Activated CD4-positive, alpha-beta T cell treated with anti-CD3 and anti-CD28 coated beads, Interleukin-2, amount 10 ng/mL, durations not matched to agents 24 days and 14 days (primary cell): ENCODE results near the gene CCL8. TPM values are rescaled to one million over a fixed set of nuclear protein-coding genes. Genes with fewer than 3 reads are reported as not detected.

Source experiments
- DNase-seq: peaks from one replicate; pipeline ENCODE4 v3.0.0; 2022
- H3K27ac Mint-ChIP-seq: one replicate; pipeline ENCODE4 v1.8.0; 2022; ENCODE audit warnings: mild to moderate bottlenecking, mixed read lengths
- H3K27me3 Mint-ChIP-seq: one replicate; pipeline ENCODE4 v1.8.0; 2022; ENCODE audit warnings: mixed read lengths
- H3K36me3 Mint-ChIP-seq: one replicate; pipeline ENCODE4 v1.8.0; 2022; ENCODE audit warnings: low read depth, mild to moderate bottlenecking, mixed read lengths
- H3K4me1 Mint-ChIP-seq: one replicate; pipeline ENCODE4 v1.8.0; 2021; ENCODE audit warnings: mixed read lengths
- H3K4me3 Mint-ChIP-seq: one replicate; pipeline ENCODE4 v1.8.0; 2022; ENCODE audit warnings: mild to moderate bottlenecking, moderate library complexity, mixed read lengths
- H3K9me3 Mint-ChIP-seq: one replicate; pipeline ENCODE4 v1.8.0; 2021; ENCODE audit warnings: mixed read lengths
- intact Hi-C: fragments of 100-400 bp; cut with micrococcal nuclease; formaldehyde crosslinking; loops from one replicate; pipeline ENCODE4 v1.15.1; 2023
- total RNA-seq: library from RNA; stranded (reverse); gene quantifications from 2 replicates; pipeline ENCODE4 v1.2.3, GENCODE V29; 2022

The CCL8 gene
- total RNA-seq, 1 donor from 2014 or later = not detected

DNA sequence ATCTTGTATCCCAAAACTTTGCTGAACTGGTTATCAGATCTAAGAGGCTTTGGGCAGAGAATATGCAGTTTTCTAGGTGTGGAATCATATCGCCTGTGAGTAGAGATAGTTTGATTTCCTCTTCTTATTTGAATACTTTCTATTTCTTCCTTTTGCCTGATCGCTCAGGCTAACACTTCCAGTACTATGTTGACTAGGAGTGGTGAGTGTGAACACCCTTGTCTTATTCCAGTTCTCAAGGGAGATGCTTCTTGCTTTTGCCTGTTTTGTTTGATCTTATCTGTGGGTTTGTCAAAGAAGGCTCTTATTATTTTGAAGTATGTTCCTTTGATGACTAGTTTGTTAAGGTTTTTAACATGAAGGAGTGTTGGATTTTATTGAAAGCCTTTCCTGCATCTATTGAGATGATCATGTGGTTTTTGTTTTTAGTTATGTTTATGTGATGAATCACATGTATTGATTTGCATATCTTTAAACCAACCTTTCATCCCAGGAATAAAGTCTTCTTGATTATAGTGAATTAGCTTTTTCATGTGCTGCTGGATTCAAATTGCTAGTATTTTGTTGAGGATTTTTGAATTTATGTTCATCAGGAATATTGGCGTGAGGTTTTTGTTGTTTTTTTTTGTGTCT lies 20.0 kb downstream of the CCL8 start:
- Mint-ChIP-seq H3K4me1 (no peaks in the 10 kb centered on the region), H3K27me3 (peaks cover 45% of the 10 kb centered on the region), H3K27ac (no peak overlapping the region), H3K36me3 (no peaks in the 10 kb centered on the region), H3K9me3 (no peaks in the 10 kb centered on the region), H3K4me3 (no peak overlapping the region)
- no peak for DNase-seq
- intact Hi-C loops = no loop called here

GRCh38 chr17:34341916-34342315 lies 22.7 kb downstream of the CCL8 start:
- intact Hi-C loops = no loop called here
- Mint-ChIP-seq H3K4me1 (no peaks in the 10 kb centered on the region), H3K27ac (no peak overlapping the region), H3K9me3 (no peaks in the 10 kb centered on the region), H3K36me3 (no peaks in the 10 kb centered on the region), H3K4me3 (no peak overlapping the region), H3K27me3 (peaks cover 49% of the 10 kb centered on the region)
- no peak for DNase-seq

DNA sequence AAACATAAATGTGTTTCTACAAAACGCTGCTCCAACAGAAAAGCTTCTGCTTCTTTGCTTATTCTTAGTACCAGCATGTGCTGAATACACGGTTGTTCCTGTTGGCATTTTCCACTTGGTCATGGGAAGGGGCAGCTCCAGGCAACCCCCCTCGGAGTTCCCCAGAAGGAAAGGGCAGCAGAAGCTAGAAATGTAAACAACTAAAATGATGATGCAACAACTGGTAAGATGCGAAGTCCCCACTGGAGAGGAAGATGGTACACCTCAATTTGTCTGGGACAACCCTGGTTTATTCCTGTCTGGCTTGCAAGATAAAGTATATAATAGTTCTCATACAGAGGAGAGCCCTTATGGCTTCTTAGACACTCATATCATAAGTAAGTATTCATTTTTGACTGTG lies 27.8 kb downstream of the CCL8 start:
- H3K4me3 Mint-ChIP-seq = no peak overlapping the region
- intact Hi-C loops = no loop called here

DNA sequence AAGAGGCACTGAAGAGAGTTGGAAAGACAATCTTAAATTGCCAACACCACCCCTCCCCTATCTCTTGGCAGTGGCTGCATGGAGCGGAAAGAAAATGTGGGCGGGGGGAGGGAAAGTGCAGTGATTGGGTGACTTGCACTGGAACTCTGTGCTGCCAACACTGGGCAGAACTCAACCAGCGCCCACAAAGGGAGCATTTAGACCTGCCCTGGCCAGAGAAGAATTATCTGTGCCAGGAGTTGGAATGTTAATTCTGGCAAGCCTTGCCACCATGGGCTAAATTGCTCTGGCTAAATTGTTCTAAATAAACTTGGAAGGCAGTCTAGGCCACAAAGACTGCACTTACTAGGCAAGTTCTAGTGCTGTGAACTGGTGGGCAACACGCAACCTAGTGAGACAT lies 30.5 kb downstream of the CCL8 start:
- no peaks in the 10 kb centered on the region for H3K4me1 Mint-ChIP-seq
- DNase-seq = no peak
- no peaks in the 10 kb centered on the region for H3K36me3 Mint-ChIP-seq
- no peak overlapping the region for H3K4me3 Mint-ChIP-seq
- H3K9me3 Mint-ChIP-seq = no peaks in the 10 kb centered on the region
- intact Hi-C loops = no loop called here
- no peak overlapping the region for H3K27ac Mint-ChIP-seq
- H3K27me3 Mint-ChIP-seq = peaks cover 60% of the 10 kb centered on the region

More for the DNA sequence above, 27.8 kb downstream of the CCL8 start:
- no peaks in the 10 kb centered on the region for H3K4me1 Mint-ChIP-seq
- no peak for DNase-seq
- no peaks in the 10 kb centered on the region for H3K9me3 Mint-ChIP-seq
- H3K27ac Mint-ChIP-seq = no peak overlapping the region
- peaks cover 59% of the 10 kb centered on the region for H3K27me3 Mint-ChIP-seq
- H3K36me3 Mint-ChIP-seq = no peaks in the 10 kb centered on the region

DNA sequence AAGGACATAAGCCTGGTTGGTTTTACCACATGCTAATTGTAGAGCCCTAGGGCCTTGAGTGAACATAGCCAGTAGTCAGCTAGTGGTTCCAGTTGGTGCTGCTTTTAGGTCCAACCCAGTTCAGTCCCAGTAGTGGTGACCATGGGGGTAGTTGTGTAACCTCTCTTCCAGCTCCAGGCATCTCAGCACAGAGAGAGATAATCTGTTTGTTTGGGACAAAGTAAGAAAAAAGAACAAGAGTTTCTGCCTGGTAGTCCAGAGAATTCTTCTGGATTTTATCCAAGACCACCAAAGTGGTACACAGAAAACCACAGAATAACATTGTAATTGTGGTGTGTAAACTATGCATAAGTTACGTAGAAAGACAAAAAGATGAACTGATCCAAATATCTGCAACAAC lies 31.9 kb downstream of the CCL8 start:
- Mint-ChIP-seq H3K9me3 (no peaks in the 10 kb centered on the region), H3K27me3 (peaks cover 59% of the 10 kb centered on the region), H3K36me3 (no peaks in the 10 kb centered on the region), H3K27ac (no peak overlapping the region), H3K4me3 (no peak overlapping the region), H3K4me1 (no peaks in the 10 kb centered on the region)
- no peak for DNase-seq
- intact Hi-C loops = no loop called here

DNA sequence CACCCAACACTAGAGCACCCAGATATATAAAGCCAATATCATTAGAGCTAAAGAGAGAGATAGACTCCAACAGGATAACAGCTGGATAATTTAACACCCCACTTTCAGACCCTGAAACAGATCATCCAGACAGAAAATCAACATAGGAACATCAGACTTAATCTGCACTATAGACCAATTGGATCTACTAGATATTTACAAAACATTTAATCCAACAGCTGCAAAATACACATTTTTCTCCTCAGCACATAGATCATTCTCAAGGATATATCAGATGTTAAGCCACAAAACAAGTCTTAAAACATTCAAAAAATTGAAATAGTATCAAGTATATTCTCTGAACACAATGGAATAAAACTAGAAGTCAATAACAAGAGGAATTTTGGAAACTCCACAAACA lies 33.0 kb downstream of the CCL8 start:
- H3K27me3 Mint-ChIP-seq = peaks cover 58% of the 10 kb centered on the region
- H3K4me1 Mint-ChIP-seq = no peaks in the 10 kb centered on the region
- no peak overlapping the region for H3K27ac Mint-ChIP-seq
- H3K9me3 Mint-ChIP-seq = no peaks in the 10 kb centered on the region
- no peak overlapping the region for H3K4me3 Mint-ChIP-seq
- H3K36me3 Mint-ChIP-seq = no peaks in the 10 kb centered on the region
- DNase-seq = no peak
- intact Hi-C loops = no loop called here

- no peaks in the 10 kb centered on the region for H3K36me3 Mint-ChIP-seq
- H3K27me3 Mint-ChIP-seq = peaks cover 49% of the 10 kb centered on the region
- H3K27ac Mint-ChIP-seq = no peak overlapping the region
- H3K9me3 Mint-ChIP-seq = no peaks in the 10 kb centered on the region
- H3K4me1 Mint-ChIP-seq = no peaks in the 10 kb centered on the region
- no peak overlapping the region for H3K4me3 Mint-ChIP-seq
- intact Hi-C loops = no loop called here
- no peak for DNase-seq
Measured at GRCh38 chr17:34354637-34355036, 35.4 kb downstream of the CCL8 start.

- Mint-ChIP-seq H3K27ac (no peak within 1 kb of the TSS), H3K4me3 (no peak within 1 kb of the TSS)
Measured at GRCh38 chr17:34356194-34356593, 37.0 kb downstream of the CCL8 start, which contains the start of gene CCL13. TSS of gene CCL13 (plus strand) at chr17:34356480. CDS start at chr17:34356527, 47 bp downstream.

GRCh38 chr17:34357398-34357797 lies 38.2 kb downstream of the CCL8 start:
- Mint-ChIP-seq H3K9me3 (no peaks in the 10 kb centered on the region), H3K36me3 (no peaks in the 10 kb centered on the region), H3K27ac (no peak overlapping the region), H3K4me3 (no peak overlapping the region), H3K27me3 (peaks cover 39% of the 10 kb centered on the region), H3K4me1 (peaks cover 8% of the 10 kb centered on the region)
- intact Hi-C loops = no loop called here
- peak; percentile 17 for DNase-seq

More at GRCh38 chr17:34356194-34356593, 37.0 kb downstream of the CCL8 start, which contains the start of gene CCL13:
- no peaks in the 10 kb centered on the region for H3K36me3 Mint-ChIP-seq
- H3K9me3 Mint-ChIP-seq = no peaks in the 10 kb centered on the region
- intact Hi-C loops = no loop called here
- peaks cover 48% of the 10 kb centered on the region for H3K27me3 Mint-ChIP-seq
- H3K4me1 Mint-ChIP-seq = peaks cover 6% of the 10 kb centered on the region
- DNase-seq = peak; percentile 28

DNA sequence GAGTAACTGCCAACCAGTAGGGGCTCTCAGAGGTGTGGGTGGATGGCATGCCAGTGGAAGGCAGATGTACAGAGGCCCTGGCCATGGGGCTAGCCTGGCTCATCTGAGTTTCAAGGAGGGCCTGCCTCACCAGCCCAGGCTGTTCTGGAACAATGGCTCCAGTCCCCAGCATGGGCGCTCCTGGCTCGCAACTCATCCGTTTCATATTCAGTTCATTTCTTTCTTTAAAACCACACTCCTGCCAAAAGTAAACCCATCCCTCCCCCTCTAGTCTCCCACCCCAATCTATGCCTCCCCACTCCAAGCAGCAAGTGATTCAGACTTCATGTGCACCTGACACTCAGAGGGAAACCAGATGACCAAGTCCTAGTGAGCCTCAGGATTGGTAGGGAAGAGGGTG lies 39.4 kb downstream of the CCL8 start:
- H3K4me3 Mint-ChIP-seq = no peak overlapping the region
- H3K27me3 Mint-ChIP-seq = peaks cover 32% of the 10 kb centered on the region
- DNase-seq = peak; percentile 49
- intact Hi-C loops = no loop called here
- no peaks in the 10 kb centered on the region for H3K9me3 Mint-ChIP-seq
- no peak overlapping the region for H3K27ac Mint-ChIP-seq
- peaks cover 18% of the 10 kb centered on the region for H3K4me1 Mint-ChIP-seq
- no peaks in the 10 kb centered on the region for H3K36me3 Mint-ChIP-seq

- peak overlapping the region; percentile 18 for H3K4me3 Mint-ChIP-seq
- peak; percentile 56 for DNase-seq
- H3K27ac Mint-ChIP-seq = no peak overlapping the region
- peaks cover 29% of the 10 kb centered on the region for H3K27me3 Mint-ChIP-seq
- no peaks in the 10 kb centered on the region for H3K9me3 Mint-ChIP-seq
- H3K36me3 Mint-ChIP-seq = no peaks in the 10 kb centered on the region
- peaks cover 36% of the 10 kb centered on the region for H3K4me1 Mint-ChIP-seq
- intact Hi-C loops = loop anchor here (1.0 to 5.0 kb wide), 4 partner anchors 16 to 189 kb away; no protein-coding TSS in a partner anchor
Measured at GRCh38 chr17:34360601-34361270, 41.5 kb downstream of the CCL8 start.

- peak overlapping the region; percentile 6 for H3K27ac Mint-ChIP-seq
Measured at GRCh38 chr17:34361478-34362061, 42.3 kb downstream of the CCL8 start.

DNA sequence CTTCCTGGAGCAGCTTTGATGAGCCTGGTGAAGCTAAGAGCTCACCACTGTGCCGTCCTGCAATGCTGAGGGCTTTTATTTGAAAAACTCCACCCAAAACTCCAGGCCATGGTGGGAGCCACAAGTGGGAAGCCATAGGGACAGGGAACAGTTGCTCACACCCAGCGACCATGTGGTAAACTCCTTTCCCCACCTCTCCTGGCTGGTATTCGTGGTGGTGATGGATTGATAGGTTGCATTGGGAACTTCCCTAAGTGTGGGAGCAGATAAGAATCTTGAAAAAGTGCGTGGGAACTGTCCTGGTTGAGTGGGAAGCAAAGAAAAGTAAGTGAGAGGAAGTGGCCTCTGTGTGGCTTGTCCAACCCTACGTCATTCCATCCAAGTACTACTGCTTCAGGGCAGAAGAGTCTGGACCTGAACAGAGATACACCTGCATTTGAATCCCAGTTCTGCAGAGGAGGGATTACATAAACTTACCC lies 44.0 kb downstream of the CCL8 start, which contains the start of gene CCL1:
TSS of gene CCL1 (minus strand) at position 51 of the 479 bp plus-strand sequence. CDS start 72 bp downstream, outside the sequence.
- Mint-ChIP-seq H3K9me3 (no peaks in the 10 kb centered on the region), H3K36me3 (no peaks in the 10 kb centered on the region), H3K4me3 (peak within 1 kb of the TSS; percentile 56), H3K27me3 (peaks cover 23% of the 10 kb centered on the region), H3K4me1 (peaks cover 53% of the 10 kb centered on the region), H3K27ac (peak within 1 kb of the TSS; percentile 75)
- peak; percentile 48 for DNase-seq
- intact Hi-C loops = loop anchor here (5.0 kb wide), 1 partner anchor 56 kb away; no protein-coding TSS in a partner anchor

More at GRCh38 chr17:34361478-34362061, 42.3 kb downstream of the CCL8 start:
- Mint-ChIP-seq H3K36me3 (no peaks in the 10 kb centered on the region), H3K4me3 (peak overlapping the region; percentile 56), H3K4me1 (peaks cover 44% of the 10 kb centered on the region), H3K9me3 (no peaks in the 10 kb centered on the region), H3K27me3 (peaks cover 22% of the 10 kb centered on the region)
- peak; percentile 95 for DNase-seq
- intact Hi-C loops = loop anchor here (1.0 to 5.0 kb wide), 4 partner anchors 15 to 190 kb away; no protein-coding TSS in a partner anchor

DNA sequence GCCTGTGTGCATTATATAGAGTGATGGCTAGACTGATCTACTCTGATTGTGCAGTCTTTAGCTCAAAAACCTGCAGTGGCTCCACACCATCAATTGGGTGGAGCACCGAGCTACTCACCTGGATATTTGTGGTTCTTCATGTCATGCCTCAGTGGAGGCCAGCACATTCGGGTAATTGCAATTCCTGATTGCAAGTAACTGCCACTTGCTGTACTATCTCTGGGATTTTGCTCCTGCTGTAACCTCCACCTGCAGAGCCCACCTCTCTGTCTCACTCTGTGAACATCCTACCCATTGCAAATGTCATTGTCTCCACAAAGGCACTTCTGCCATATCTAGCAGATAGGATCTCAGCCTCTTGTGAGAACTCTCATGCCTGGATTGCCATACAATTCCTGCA lies 45.5 kb downstream of the CCL8 start:
- no peak overlapping the region for H3K27ac Mint-ChIP-seq
- H3K9me3 Mint-ChIP-seq = no peaks in the 10 kb centered on the region
- H3K4me3 Mint-ChIP-seq = peak overlapping the region; percentile 15
- peaks cover 57% of the 10 kb centered on the region for H3K4me1 Mint-ChIP-seq
- DNase-seq = peak; percentile 55
- H3K27me3 Mint-ChIP-seq = peaks cover 20% of the 10 kb centered on the region
- H3K36me3 Mint-ChIP-seq = no peaks in the 10 kb centered on the region
- intact Hi-C loops = loop anchor here (5.0 kb wide), 1 partner anchor 57 kb away; no protein-coding TSS in a partner anchor
